HEK293 (cell line): ENCODE data around the gene TUBGCP6.

Experiments
- CTCF ChIA-PET: fragments of 350-600 bp; formaldehyde crosslinking; extraction: SDS; loops from one replicate; lab custom pipeline; 2021; ENCODE audit warnings: antibody characterized with exemption; lab: Yijun Ruan, JAX
- POLR2A ChIA-PET: fragments of 300-600 bp; formaldehyde crosslinking; extraction: SDS; loops from one replicate; lab custom pipeline; 2020; ENCODE audit warnings: antibody characterized with exemption, inconsistent platforms; lab: Yijun Ruan, JAX
- H3K27ac ChIP-seq: fragments of 200-500 bp; sonication (Bioruptor generic); 2 replicates; pipeline ENCODE4 v1.5.1; 2014; ENCODE audit warnings: low read depth, low read length, control low read depth, inconsistent platforms; ENCODE audit errors: extremely low read depth
- H3K36me3 ChIP-seq, 2 experiments: fragments of 200-500 bp in 1 of 2; sonication (Bioruptor generic) in 1 of 2; 1 replicate in 1 of 2; 2 replicates in 1 of 2; pipeline ENCODE4 v1.5.1; 2014 to 2017; ENCODE audit warnings: inconsistent platforms in 2 of 2, low read length in 2 of 2; ENCODE audit not compliant: control insufficient read depth in 2 of 2, insufficient read depth in 1 of 2
- H3K4me1 ChIP-seq: fragments of 200-500 bp; sonication (Bioruptor generic); 2 replicates; pipeline ENCODE4 v1.5.1; 2014; ENCODE audit warnings: mild to moderate bottlenecking, low read length, inconsistent platforms; ENCODE audit not compliant: control insufficient read depth, insufficient read depth
- H3K4me3 ChIP-seq: 2 replicates; pipeline ENCODE4 v1.5.1; 2011; ENCODE audit warnings: low read depth, mild to moderate bottlenecking, control low read depth, low read length, moderate library complexity
- H3K9me3 ChIP-seq: fragments of 200-500 bp; sonication (Bioruptor generic); 2 replicates; pipeline ENCODE4 v1.5.1; 2014; ENCODE audit warnings: low read depth, low read length, inconsistent platforms; ENCODE audit not compliant: control insufficient read depth, insufficient read depth
- GLIS2 ChIP-seq: fragments of 450-650 bp; formaldehyde crosslinking; IDR thresholded peaks from 2 replicates; pipeline ENCODE4 v1.5.1; 2016; ENCODE audit warnings: missing biosample characterization, missing genetic modification characterization
- HOXA7 ChIP-seq: sonication (generic); formaldehyde crosslinking; IDR thresholded peaks from 2 replicates; pipeline ENCODE4 v1.8.1; 2022; ENCODE audit warnings: missing genetic modification reagents, borderline replicate concordance
- KLF1 ChIP-seq: fragments of 450-650 bp; formaldehyde crosslinking; IDR thresholded peaks from 2 replicates; pipeline ENCODE4 v1.5.1; 2016; ENCODE audit warnings: missing biosample characterization, missing genetic modification characterization
- YY2 ChIP-seq: fragments of 450-650 bp; formaldehyde crosslinking; IDR thresholded peaks from 2 replicates; pipeline ENCODE4 v1.5.1; 2016; ENCODE audit warnings: missing biosample characterization, missing genetic modification characterization
- ZBTB21 ChIP-seq: fragments of 450-650 bp; formaldehyde crosslinking; IDR thresholded peaks from 2 replicates; pipeline ENCODE4 v1.5.1; 2017; ENCODE audit warnings: missing biosample characterization, missing genetic modification characterization
- ZEB2 ChIP-seq: fragments of 450-650 bp; formaldehyde crosslinking; IDR thresholded peaks from 2 replicates; pipeline ENCODE4 v1.5.1; 2016; ENCODE audit warnings: missing biosample characterization, missing genetic modification characterization
- ZNF10 ChIP-seq: fragments of 450-650 bp; formaldehyde crosslinking; IDR thresholded peaks from 2 replicates; pipeline ENCODE4 v1.5.1; 2017; ENCODE audit warnings: missing biosample characterization, missing genetic modification characterization
- ZNF155 ChIP-seq: fragments of 450-650 bp; formaldehyde crosslinking; IDR thresholded peaks from 2 replicates; pipeline ENCODE4 v1.5.1; 2016; ENCODE audit warnings: missing biosample characterization, missing genetic modification characterization
- ZNF175 ChIP-seq: fragments of 450-650 bp; formaldehyde crosslinking; IDR thresholded peaks from 2 replicates; pipeline ENCODE4 v1.5.1; 2016; ENCODE audit warnings: missing biosample characterization, missing genetic modification characterization
- ZNF184 ChIP-seq: fragments of 450-650 bp; IDR thresholded peaks from 2 replicates; pipeline ENCODE4 v1.5.1; 2018; ENCODE audit warnings: missing biosample characterization, mild to moderate bottlenecking, missing genetic modification characterization
- ZNF239 ChIP-seq: fragments of 450-650 bp; formaldehyde crosslinking; IDR thresholded peaks from 2 replicates; pipeline ENCODE4 v1.5.1; 2016; ENCODE audit warnings: missing biosample characterization, missing genetic modification characterization
- ZNF274 ChIP-seq, 2 experiments: fragments of 200-500 bp in 1 of 2; fragments of 450-650 bp in 1 of 2; sonication (Bioruptor generic) in 1 of 2; formaldehyde crosslinking in 1 of 2; IDR thresholded peaks; 2 replicates each; pipeline versions ENCODE4 v1.5.1 to v1.6.1; 2014 to 2016; ENCODE audit warnings: borderline replicate concordance in 1 of 2, inconsistent platforms in 1 of 2, low read length in 1 of 2, missing biosample characterization in 1 of 2, missing genetic modification characterization in 1 of 2
- ZNF292 ChIP-seq: fragments of 450-650 bp; formaldehyde crosslinking; IDR thresholded peaks from 2 replicates; pipeline ENCODE4 v1.5.1; 2016; ENCODE audit warnings: low read depth, missing biosample characterization, missing genetic modification characterization, borderline replicate concordance
- ZNF488 ChIP-seq: fragments of 450-650 bp; formaldehyde crosslinking; IDR thresholded peaks from 2 replicates; pipeline ENCODE4 v1.5.1; 2016; ENCODE audit warnings: missing biosample characterization, missing genetic modification characterization
- ZNF514 ChIP-seq: fragments of 450-650 bp; formaldehyde crosslinking; IDR thresholded peaks from 2 replicates; pipeline ENCODE4 v1.5.1; 2016; ENCODE audit warnings: missing biosample characterization, missing genetic modification characterization
- ZNF530 ChIP-seq: fragments of 450-650 bp; formaldehyde crosslinking; IDR thresholded peaks from 2 replicates; pipeline ENCODE4 v1.5.1; 2016; ENCODE audit warnings: low read depth, missing biosample characterization, missing genetic modification characterization
- ZNF600 ChIP-seq: fragments of 450-650 bp; formaldehyde crosslinking; IDR thresholded peaks from 2 replicates; pipeline ENCODE4 v1.5.1; 2016; ENCODE audit warnings: missing biosample characterization, missing genetic modification characterization
- ZNF701 ChIP-seq: fragments of 450-650 bp; formaldehyde crosslinking; IDR thresholded peaks from 2 replicates; pipeline ENCODE4 v1.5.1; 2016; ENCODE audit warnings: missing biosample characterization, missing genetic modification characterization
- TF ChIP-seq, protein P1 (sequence below): fragments of 450-650 bp; formaldehyde crosslinking; IDR thresholded peaks from 2 replicates; pipeline ENCODE4 v1.5.1; 2016; ENCODE audit warnings: missing biosample characterization, missing genetic modification characterization
- TF ChIP-seq, protein P2 (sequence below): fragments of 450-650 bp; formaldehyde crosslinking; IDR thresholded peaks from 2 replicates; pipeline ENCODE4 v1.5.1; 2017; ENCODE audit warnings: missing biosample characterization, missing genetic modification characterization
- TF ChIP-seq, protein P3 (sequence below): IDR thresholded peaks from 2 replicates; pipeline ENCODE4 v1.6.1; 2011; ENCODE audit warnings: mild to moderate bottlenecking, low read depth, low read length, borderline replicate concordance
- TF ChIP-seq, protein P4 (sequence below): fragments of 450-650 bp; formaldehyde crosslinking; IDR thresholded peaks from 2 replicates; pipeline ENCODE4 v1.5.1; 2016; ENCODE audit warnings: missing biosample characterization, missing genetic modification characterization, low read depth
- TF ChIP-seq, protein P5 (sequence below): fragments of 450-650 bp; formaldehyde crosslinking; IDR thresholded peaks from 2 replicates; pipeline ENCODE4 v1.5.1; 2016; ENCODE audit warnings: missing biosample characterization, missing genetic modification characterization
- TF ChIP-seq, protein P6 (sequence below): fragments of 450-650 bp; formaldehyde crosslinking; optimal IDR thresholded peaks from 2 replicates; pipeline ENCODE3; 2016; ENCODE audit warnings: missing biosample characterization, mild to moderate bottlenecking, missing genetic modification characterization

Gene TUBGCP6

DNA sequence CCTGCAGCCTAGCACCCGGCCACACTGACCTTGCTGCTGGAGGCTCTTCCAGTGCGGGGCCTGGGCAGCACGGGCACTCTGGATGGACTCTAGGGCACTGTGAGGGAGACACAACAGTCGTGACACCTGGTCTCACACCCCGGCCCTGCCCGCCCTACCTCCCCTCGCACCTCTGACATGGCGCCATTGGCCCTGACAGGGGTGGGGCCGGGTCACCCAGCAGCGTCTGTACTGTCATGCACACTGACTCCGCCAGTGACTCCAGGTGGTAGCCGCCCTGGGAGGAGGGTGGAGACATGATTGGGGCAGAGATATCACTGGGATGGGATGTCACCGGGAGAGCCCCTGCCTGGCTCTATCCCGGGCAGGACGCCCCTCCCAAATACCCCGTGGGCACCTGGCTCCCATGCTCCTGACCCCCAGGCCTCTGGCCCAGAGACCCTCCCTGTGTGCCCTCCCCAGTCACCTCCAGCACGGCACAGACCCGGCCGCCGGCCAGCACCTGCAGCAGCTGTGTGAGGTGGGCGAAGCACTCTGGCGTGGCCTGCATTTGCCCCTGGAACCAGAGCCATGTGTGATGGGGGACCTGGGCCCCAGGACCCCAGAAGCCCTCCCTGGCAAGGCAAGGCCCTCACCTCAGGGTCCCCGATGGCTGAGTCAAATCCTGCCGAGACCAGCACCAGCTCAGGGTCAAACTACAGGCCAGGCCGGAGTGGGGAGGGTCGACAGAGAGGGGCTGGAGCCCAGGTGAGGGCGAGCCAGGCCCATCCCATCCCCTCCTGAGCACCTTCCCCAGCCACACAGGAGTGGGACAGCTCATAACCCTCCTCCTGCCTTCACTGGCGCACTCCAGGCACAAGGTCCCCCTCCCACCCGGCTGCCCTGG, 3.6 kb upstream of the TUBGCP6 start:
- peaks cover 8 to 61% of the 10 kb centered on the region in 2 experiments; a peak in 2 of 3 replicates for H3K36me3 ChIP-seq
- POLR2A ChIA-PET: interaction anchor here (0.6 to 2.3 kb wide), 2 partner anchors 24 to 276 kb away, joined by 3 to 5 read pairs; partner anchors contain the start of gene SCO2
- H3K4me3 ChIP-seq: no peak overlapping the region
- peaks cover 12% of the 10 kb centered on the region for H3K4me1 ChIP-seq
- H3K9me3 ChIP-seq: no peaks in the 10 kb centered on the region
- no peak overlapping the region for H3K27ac ChIP-seq
- TF ChIP-seq YY2 (tag by site-specific recombination) (no peak), ZNF488 (tag by site-specific recombination) (no peak), ZNF600 (tag by site-specific recombination) (0 out of 2 replicates have a peak, but pooled peaks have one; percentile 1), GLIS2 (tag by site-specific recombination) (peak; percentile 25; the same call in 1 of the 2 replicates), ZNF701 (tag by site-specific recombination) (no peak), ZNF530 (tag by site-specific recombination) (no peak), ZBTB21 (tag by site-specific recombination) (no peak), ZNF239 (tag by site-specific recombination) (no peak), ZNF10 (no peak), ZNF155 (tag by site-specific recombination) (no peak), ZNF292 (tag by site-specific recombination) (no peak), KLF1 (peak; percentile 94), ZNF175 (tag by site-specific recombination) (no peak)
- TF ChIP-seq, protein P1, sequence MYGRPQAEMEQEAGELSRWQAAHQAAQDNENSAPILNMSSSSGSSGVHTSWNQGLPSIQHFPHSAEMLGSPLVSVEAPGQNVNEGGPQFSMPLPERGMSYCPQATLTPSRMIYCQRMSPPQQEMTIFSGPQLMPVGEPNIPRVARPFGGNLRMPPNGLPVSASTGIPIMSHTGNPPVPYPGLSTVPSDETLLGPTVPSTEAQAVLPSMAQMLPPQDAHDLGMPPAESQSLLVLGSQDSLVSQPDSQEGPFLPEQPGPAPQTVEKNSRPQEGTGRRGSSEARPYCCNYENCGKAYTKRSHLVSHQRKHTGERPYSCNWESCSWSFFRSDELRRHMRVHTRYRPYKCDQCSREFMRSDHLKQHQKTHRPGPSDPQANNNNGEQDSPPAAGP: no peak
- TF ChIP-seq, protein P2, sequence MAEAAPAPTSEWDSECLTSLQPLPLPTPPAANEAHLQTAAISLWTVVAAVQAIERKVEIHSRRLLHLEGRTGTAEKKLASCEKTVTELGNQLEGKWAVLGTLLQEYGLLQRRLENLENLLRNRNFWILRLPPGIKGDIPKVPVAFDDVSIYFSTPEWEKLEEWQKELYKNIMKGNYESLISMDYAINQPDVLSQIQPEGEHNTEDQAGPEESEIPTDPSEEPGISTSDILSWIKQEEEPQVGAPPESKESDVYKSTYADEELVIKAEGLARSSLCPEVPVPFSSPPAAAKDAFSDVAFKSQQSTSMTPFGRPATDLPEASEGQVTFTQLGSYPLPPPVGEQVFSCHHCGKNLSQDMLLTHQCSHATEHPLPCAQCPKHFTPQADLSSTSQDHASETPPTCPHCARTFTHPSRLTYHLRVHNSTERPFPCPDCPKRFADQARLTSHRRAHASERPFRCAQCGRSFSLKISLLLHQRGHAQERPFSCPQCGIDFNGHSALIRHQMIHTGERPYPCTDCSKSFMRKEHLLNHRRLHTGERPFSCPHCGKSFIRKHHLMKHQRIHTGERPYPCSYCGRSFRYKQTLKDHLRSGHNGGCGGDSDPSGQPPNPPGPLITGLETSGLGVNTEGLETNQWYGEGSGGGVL (tag by site-specific recombination): no peak
- TF ChIP-seq, protein P3, sequence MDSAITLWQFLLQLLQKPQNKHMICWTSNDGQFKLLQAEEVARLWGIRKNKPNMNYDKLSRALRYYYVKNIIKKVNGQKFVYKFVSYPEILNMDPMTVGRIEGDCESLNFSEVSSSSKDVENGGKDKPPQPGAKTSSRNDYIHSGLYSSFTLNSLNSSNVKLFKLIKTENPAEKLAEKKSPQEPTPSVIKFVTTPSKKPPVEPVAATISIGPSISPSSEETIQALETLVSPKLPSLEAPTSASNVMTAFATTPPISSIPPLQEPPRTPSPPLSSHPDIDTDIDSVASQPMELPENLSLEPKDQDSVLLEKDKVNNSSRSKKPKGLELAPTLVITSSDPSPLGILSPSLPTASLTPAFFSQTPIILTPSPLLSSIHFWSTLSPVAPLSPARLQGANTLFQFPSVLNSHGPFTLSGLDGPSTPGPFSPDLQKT: no peak
- TF ChIP-seq, all 188 proteins: peak for 3
- CTCF ChIA-PET: no interaction called here

DNA sequence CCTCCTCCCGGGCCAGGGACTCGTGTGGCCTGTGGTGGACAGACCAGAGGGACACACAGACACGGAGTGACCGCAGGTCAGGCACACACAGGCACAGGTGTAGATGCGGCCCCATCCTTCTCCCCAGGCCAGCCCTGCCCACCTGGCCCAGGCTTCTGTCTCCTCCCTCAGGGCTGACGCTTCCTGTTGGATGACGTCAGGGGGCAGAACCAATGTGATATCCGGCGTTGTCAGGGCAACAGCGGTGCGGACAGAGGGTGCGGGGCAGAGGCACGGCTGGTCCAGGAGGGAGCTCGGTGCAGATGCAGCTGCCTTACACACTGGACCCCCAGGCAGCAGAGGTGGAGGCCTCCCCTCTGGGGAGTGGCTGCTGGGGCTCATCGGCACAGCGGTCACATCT, 2.9 kb upstream of the TUBGCP6 start:
- Histone ChIP-seq H3K27ac (no peak overlapping the region; the same call in 1 of the 2 replicates), H3K4me3 (no peak overlapping the region), H3K9me3 (no peaks in the 10 kb centered on the region), H3K4me1 (peaks cover 12% of the 10 kb centered on the region), H3K36me3 (peaks cover 8 to 56% of the 10 kb centered on the region in 2 experiments; a peak in 2 of 3 replicates)
- ChIA-PET POLR2A (interaction anchor here (0.6 to 2.3 kb wide), 2 partner anchors 24 to 277 kb away, joined by 3 to 5 read pairs; partner anchors contain the start of gene SCO2), CTCF (interaction anchor here (1.2 kb wide), 1 partner anchor 24 kb away, joined by 3 read pairs; no protein-coding TSS in a partner anchor)
- TF ChIP-seq, protein P4, sequence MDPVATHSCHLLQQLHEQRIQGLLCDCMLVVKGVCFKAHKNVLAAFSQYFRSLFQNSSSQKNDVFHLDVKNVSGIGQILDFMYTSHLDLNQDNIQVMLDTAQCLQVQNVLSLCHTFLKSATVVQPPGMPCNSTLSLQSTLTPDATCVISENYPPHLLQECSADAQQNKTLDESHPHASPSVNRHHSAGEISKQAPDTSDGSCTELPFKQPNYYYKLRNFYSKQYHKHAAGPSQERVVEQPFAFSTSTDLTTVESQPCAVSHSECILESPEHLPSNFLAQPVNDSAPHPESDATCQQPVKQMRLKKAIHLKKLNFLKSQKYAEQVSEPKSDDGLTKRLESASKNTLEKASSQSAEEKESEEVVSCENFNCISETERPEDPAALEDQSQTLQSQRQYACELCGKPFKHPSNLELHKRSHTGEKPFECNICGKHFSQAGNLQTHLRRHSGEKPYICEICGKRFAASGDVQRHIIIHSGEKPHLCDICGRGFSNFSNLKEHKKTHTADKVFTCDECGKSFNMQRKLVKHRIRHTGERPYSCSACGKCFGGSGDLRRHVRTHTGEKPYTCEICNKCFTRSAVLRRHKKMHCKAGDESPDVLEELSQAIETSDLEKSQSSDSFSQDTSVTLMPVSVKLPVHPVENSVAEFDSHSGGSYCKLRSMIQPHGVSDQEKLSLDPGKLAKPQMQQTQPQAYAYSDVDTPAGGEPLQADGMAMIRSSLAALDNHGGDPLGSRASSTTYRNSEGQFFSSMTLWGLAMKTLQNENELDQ (tag by site-specific recombination): no peak
- TF ChIP-seq, protein P5, sequence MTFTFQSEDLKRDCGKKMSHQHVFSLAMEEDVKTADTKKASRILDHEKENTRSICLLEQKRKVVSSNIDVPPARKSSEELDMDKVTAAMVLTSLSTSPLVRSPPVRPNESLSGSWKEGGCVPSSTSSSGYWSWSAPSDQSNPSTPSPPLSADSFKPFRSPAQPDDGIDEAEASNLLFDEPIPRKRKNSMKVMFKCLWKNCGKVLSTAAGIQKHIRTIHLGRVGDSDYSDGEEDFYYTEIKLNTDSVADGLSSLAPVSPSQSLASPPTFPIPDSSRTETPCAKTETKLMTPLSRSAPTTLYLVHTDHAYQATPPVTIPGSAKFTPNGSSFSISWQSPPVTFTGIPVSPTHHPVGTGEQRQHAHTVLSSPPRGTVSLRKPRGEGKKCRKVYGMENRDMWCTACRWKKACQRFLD (tag by site-specific recombination): no peak
- TF ChIP-seq ZNF514 (tag by site-specific recombination) (no peak), ZEB2 (tag by site-specific recombination) (peak; percentile 76), HOXA7 (CRISPR knock-in tag) (no peak), ZNF184 (tag by site-specific recombination) (no peak), ZNF274 (IDR thresholded peaks at IDR 0.05; ENCODE audit: low read length) (no peak), ZNF274 (tag by site-specific recombination; IDR thresholded peaks at IDR 0.05; ENCODE audit: borderline replicate concordance) (no peak)
- TF ChIP-seq, protein P6, sequence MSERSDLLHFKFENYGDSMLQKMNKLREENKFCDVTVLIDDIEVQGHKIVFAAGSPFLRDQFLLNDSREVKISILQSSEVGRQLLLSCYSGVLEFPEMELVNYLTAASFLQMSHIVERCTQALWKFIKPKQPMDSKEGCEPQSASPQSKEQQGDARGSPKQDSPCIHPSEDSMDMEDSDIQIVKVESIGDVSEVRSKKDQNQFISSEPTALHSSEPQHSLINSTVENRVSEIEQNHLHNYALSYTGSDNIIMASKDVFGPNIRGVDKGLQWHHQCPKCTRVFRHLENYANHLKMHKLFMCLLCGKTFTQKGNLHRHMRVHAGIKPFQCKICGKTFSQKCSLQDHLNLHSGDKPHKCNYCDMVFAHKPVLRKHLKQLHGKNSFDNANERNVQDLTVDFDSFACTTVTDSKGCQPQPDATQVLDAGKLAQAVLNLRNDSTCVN (tag by site-specific recombination): peak; percentile 18
